Measurements from ENCODE around the gene MCHR1.

DNA sequence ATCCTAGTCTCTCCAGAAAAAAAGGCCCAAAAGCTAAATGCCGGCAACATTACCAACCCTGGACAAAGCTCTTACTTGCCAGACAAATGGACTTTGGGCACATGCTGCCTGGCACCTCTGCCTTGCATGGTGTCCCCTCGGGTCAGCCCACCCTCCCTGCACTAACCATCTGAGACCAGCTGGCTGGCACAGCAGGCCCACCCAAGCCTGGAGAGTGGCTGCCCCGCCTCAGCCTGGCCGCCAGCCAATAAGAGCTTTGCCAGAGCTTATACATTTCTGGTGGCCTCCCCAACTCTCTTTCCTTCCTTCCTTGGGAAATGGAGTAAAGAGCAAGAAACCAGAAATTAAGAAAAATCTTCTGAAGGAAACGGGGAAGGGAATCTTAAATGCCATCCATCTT is 24.5 kb downstream of the MCHR1 start:
- TF ChIP-seq, protein P1, sequence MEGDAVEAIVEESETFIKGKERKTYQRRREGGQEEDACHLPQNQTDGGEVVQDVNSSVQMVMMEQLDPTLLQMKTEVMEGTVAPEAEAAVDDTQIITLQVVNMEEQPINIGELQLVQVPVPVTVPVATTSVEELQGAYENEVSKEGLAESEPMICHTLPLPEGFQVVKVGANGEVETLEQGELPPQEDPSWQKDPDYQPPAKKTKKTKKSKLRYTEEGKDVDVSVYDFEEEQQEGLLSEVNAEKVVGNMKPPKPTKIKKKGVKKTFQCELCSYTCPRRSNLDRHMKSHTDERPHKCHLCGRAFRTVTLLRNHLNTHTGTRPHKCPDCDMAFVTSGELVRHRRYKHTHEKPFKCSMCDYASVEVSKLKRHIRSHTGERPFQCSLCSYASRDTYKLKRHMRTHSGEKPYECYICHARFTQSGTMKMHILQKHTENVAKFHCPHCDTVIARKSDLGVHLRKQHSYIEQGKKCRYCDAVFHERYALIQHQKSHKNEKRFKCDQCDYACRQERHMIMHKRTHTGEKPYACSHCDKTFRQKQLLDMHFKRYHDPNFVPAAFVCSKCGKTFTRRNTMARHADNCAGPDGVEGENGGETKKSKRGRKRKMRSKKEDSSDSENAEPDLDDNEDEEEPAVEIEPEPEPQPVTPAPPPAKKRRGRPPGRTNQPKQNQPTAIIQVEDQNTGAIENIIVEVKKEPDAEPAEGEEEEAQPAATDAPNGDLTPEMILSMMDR (IDR thresholded peaks at IDR 0.05) = no peak
- TF ChIP-seq, protein P2, sequence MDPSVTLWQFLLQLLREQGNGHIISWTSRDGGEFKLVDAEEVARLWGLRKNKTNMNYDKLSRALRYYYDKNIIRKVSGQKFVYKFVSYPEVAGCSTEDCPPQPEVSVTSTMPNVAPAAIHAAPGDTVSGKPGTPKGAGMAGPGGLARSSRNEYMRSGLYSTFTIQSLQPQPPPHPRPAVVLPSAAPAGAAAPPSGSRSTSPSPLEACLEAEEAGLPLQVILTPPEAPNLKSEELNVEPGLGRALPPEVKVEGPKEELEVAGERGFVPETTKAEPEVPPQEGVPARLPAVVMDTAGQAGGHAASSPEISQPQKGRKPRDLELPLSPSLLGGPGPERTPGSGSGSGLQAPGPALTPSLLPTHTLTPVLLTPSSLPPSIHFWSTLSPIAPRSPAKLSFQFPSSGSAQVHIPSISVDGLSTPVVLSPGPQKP (IDR thresholded peaks at IDR 0.05; ENCODE audit: low read depth, low read length) = no peak
- TF ChIP-seq FOSL2 (IDR thresholded peaks at IDR 0.05) (no peak), FOSL2 (CRISPR knock-in tag; IDR thresholded peaks at IDR 0.05) (no peak), TFCP2L1 (CRISPR knock-in tag; IDR thresholded peaks at IDR 0.05) (no peak), RCOR1 (IDR thresholded peaks at IDR 0.05; ENCODE audit: low read depth, low read length) (no peak), ESRRA (IDR thresholded peaks at IDR 0.05; ENCODE audit: borderline replicate concordance, low read length) (no peak), ZFP36 (IDR thresholded peaks at IDR 0.05; ENCODE audit: borderline replicate concordance, partially characterized antibody) (no peak), HOXB13 (CRISPR knock-in tag; IDR thresholded peaks at IDR 0.05; ENCODE audit: low read depth) (no peak), EHMT2 (IDR thresholded peaks at IDR 0.05; ENCODE audit: low read depth) (no peak), CHD4 (IDR thresholded peaks at IDR 0.05; ENCODE audit: borderline replicate concordance) (no peak), RAD21 (conservative IDR thresholded peaks at IDR 0.05 in 1 of 2, IDR thresholded peaks at IDR 0.05 in 1 of 2) (no peak)
- TF ChIP-seq, protein P3, sequence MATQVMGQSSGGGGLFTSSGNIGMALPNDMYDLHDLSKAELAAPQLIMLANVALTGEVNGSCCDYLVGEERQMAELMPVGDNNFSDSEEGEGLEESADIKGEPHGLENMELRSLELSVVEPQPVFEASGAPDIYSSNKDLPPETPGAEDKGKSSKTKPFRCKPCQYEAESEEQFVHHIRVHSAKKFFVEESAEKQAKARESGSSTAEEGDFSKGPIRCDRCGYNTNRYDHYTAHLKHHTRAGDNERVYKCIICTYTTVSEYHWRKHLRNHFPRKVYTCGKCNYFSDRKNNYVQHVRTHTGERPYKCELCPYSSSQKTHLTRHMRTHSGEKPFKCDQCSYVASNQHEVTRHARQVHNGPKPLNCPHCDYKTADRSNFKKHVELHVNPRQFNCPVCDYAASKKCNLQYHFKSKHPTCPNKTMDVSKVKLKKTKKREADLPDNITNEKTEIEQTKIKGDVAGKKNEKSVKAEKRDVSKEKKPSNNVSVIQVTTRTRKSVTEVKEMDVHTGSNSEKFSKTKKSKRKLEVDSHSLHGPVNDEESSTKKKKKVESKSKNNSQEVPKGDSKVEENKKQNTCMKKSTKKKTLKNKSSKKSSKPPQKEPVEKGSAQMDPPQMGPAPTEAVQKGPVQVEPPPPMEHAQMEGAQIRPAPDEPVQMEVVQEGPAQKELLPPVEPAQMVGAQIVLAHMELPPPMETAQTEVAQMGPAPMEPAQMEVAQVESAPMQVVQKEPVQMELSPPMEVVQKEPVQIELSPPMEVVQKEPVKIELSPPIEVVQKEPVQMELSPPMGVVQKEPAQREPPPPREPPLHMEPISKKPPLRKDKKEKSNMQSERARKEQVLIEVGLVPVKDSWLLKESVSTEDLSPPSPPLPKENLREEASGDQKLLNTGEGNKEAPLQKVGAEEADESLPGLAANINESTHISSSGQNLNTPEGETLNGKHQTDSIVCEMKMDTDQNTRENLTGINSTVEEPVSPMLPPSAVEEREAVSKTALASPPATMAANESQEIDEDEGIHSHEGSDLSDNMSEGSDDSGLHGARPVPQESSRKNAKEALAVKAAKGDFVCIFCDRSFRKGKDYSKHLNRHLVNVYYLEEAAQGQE (IDR thresholded peaks at IDR 0.05) = no peak

Data from A549 (cell line).